ENCODE data around the gene ARHGAP27. TPM values are rescaled to one million over a fixed set of nuclear protein-coding genes. Genes with fewer than 3 reads are reported as not detected.

The ARHGAP27 gene
- total and polyA plus RNA-seq, 2 of the 4 experiments (the other 2 are of a cell fraction): under 0.01 to 0.89 TPM

DNA sequence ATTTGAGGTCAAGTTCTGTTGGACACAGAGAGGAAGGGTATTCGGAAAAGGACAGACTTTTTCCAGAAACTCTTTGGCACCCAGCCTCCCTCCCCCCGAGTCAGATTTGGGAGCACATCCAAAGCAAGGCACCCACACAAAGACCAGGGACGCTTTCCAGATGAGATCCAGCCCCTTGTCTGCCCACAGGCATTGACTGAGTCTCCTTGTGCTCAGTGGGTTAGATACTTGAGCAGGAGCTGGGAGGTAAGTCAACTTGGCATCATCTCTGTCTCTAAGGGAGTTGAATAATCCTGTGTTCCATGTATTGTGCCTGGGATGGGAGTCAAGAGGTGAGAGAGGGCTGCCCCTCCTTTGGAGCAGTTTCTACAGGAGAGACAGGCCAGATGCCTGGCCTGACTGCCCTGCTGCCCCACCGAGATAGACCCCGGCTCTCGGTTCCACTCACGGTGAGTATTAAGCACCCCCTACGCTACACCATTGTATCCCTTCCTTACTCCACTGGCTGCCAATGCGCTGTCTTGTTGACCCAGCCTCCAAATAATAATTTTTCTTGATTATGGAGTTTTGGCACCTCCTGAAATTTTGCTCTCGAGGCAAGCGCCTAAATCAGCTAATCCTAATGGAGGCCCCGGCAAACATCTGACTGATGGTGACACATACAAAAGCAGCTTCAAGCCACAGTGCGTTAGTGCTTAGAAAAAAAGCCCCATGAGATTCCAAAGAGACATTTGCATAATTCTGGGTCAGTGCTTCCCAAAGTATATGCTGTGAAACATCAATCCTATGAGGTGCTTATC, 86.3 kb downstream of the ARHGAP27 start (continued):
- TF ChIP-seq MAFK (IDR thresholded peaks at IDR 0.05; ENCODE audit: low read depth, low read length) (no peak), NFE2L2 (IDR thresholded peaks at IDR 0.05; ENCODE audit: low read depth, low read length) (no peak)

DNA sequence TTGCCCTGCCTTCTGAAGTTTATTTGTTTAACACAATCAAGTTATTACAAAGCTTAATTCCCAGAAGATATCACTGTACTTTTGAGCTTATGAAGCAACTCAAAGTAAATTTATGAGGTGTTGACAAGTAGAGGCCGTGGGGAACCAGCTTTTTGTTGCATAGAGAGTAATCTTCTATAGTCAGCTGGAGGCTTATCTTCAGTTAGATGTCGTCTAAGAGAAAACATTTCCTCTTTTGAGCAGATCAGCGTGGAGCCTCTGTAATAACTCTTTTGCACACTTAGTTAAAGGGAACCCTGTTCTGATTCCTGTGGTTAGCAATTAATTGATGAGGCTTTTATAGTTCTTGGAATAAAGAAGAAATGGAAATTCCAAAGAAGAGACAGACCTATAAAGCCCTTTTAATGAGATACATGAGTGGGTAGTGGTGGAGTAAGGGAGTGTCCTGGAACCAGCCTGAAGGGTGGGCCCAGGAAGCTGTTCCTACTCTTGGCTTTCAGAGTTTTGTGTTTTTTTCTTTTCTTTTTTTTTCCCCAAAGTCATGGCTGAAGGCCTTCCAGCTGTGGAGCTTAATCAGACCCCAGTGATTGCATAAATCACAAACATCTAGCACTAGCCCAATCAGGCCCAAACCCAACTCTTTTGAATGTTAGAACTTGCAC, 87.0 kb downstream of the ARHGAP27 start:
- H2BK15ac ChIP-seq (ENCODE audit: low read depth, low read length): peak overlapping the region; percentile 83; the same call in 2 of the 3 replicates
- H3K27me3 ChIP-seq (ENCODE audit: control insufficient read depth, insufficient read depth, low read length): no peaks in the 10 kb centered on the region
- peak overlapping the region; percentile 66; the same call in 1 of the 2 replicates for H2BK120ac ChIP-seq (ENCODE audit: low read depth, low read length)
- ChIA-PET POLR2A (ENCODE audit: unreplicated experiment) (interaction anchor here (0.6 kb wide), 1 partner anchor 194 kb away, joined by 10 read pairs; no protein-coding TSS in a partner anchor), CTCF (interaction anchor here (1.5 kb wide), 1 partner anchor 12 kb away, joined by 7 read pairs; no protein-coding TSS in a partner anchor)
- no peaks in the 10 kb centered on the region for H3K79me1 ChIP-seq (ENCODE audit: low read depth in 1 of 2, low read length in 2 of 2)
- ATAC-seq (ENCODE audit: low read depth) (peak; percentile 50), DNase-seq (peak; percentile 88)
- 0 out of 2 replicates have a peak overlapping the region, but pooled peaks have one; percentile 8 for H3K56ac ChIP-seq (ENCODE audit: extremely low read depth, insufficient read depth, low read length)
- no peaks in the 10 kb centered on the region for H3K9me3 ChIP-seq (ENCODE audit: control insufficient read depth, insufficient read depth, low read length)
- peak overlapping the region; percentile 10; the same call in 1 of the 2 replicates for H3K9ac ChIP-seq (ENCODE audit: low read depth, low read length)
- intact Hi-C loops (cut with micrococcal nuclease) (no loop called here), in situ Hi-C loops (cut with MboI; ENCODE audit: low sequenced_read_pairs) (no loop called here), dilution Hi-C loops (cut with HindIII; ENCODE audit: low sequenced_read_pairs, unreplicated experiment) (no loop called here)
- H3K4me2 ChIP-seq (ENCODE audit: low read depth, low read length): peak overlapping the region; percentile 41
- peak overlapping the region; percentile 4 for H2BK20ac ChIP-seq (ENCODE audit: low read depth, low read length)
- H4K8ac ChIP-seq (ENCODE audit: low read depth in 2 of 2, low read length in 2 of 2): peak overlapping the region; percentile 10 to 59; a peak in 2 of 4 replicates
- H3K36me3 ChIP-seq (ENCODE audit: control insufficient read depth, insufficient read depth, low read length): no peaks in the 10 kb centered on the region
- peak overlapping the region; percentile 61 for H3K14ac ChIP-seq (replicated peaks; ENCODE audit: low read depth, low read length)
- peak overlapping the region; percentile 36 for H3K23ac ChIP-seq (ENCODE audit: low read depth, low read length)
- BruUV-seq (replicated peaks): no TSS peak
- no peak overlapping the region for H2AK9ac ChIP-seq (replicated peaks; ENCODE audit: low read depth, low read length, poor library complexity)
- WGBS, 2 experiments (ENCODE audit: extremely low coverage in 2 of 2, insufficient read length in 1 of 2): no CpG with 5 or more reads among the region's 3 CpGs
- peak overlapping the region; percentile 60 for H2AFZ ChIP-seq (replicated peaks; ENCODE audit: low read length, poor library complexity)
- peaks cover 11% of the 10 kb centered on the region for H3K9me1 ChIP-seq (ENCODE audit: insufficient read depth, low read length)
- H4K20me1 ChIP-seq (ENCODE audit: insufficient read depth, low read length): no peaks in the 10 kb centered on the region
- H3K4me3 ChIP-seq (ENCODE audit: insufficient read depth, low read depth, low read length): no peak overlapping the region
- peak overlapping the region; percentile 68 for H3K4ac ChIP-seq (ENCODE audit: low read depth, low read length)
- peak overlapping the region; percentile 82; the same call in 1 of the 2 replicates for H3K27ac ChIP-seq (ENCODE audit: insufficient read depth, low read length)
- peak overlapping the region; percentile 43 for H2BK5ac ChIP-seq (ENCODE audit: low read depth, low read length, poor library complexity, severe bottlenecking)
- TF ChIP-seq MAFK (IDR thresholded peaks at IDR 0.05; ENCODE audit: low read depth, low read length): no peak
- no peak for TF ChIP-seq RFX5 (IDR thresholded peaks at IDR 0.05; ENCODE audit: low read depth, low read length)
- TF ChIP-seq CEBPB (IDR thresholded peaks at IDR 0.05; ENCODE audit: low read depth, low read length): peak; percentile 87
- no peak for TF ChIP-seq MXI1 (IDR thresholded peaks at IDR 0.05; ENCODE audit: borderline replicate concordance, low read depth, low read length)
- TF ChIP-seq FOS (IDR thresholded peaks at IDR 0.05; ENCODE audit: low read depth, low read length): no peak
- TF ChIP-seq RCOR1 (IDR thresholded peaks at IDR 0.05; ENCODE audit: insufficient replicate concordance, low read length): peak; percentile 12
- H2AK5ac ChIP-seq (ENCODE audit: low read depth, low read length): 0 out of 2 replicates have a peak overlapping the region, but pooled peaks have one; percentile 63
- H3K4me1 ChIP-seq (ENCODE audit: control insufficient read depth, insufficient read depth, low read length): peaks cover 24% of the 10 kb centered on the region
- H4K91ac ChIP-seq (ENCODE audit: insufficient read depth, low read depth, low read length): peak overlapping the region; percentile 60
- H3K18ac ChIP-seq (ENCODE audit: low read depth, low read length): peak overlapping the region; percentile 61
- H4K5ac ChIP-seq (ENCODE audit: low read depth, low read length): peak overlapping the region; percentile 58; the same call in 1 of the 2 replicates

Measured in IMR-90 (cell line).